Activated CD8-positive, alpha-beta memory T cell treated with anti-CD3 and anti-CD28 coated beads for 36 hours (primary cell): ENCODE data around the gene ATP10A. TPM values are rescaled to one million over a fixed set of nuclear protein-coding genes. Genes with fewer than 3 reads are reported as not detected.
"Not testable (repeated sequence)": the region's sequence is repeated elsewhere in the genome, so short reads cannot be mapped to it uniquely, and the experiment has no call there.

Experiments used
- CTCF ChIA-PET: fragments of 350-600 bp; sonication (Branson Sonifier 250); formaldehyde crosslinking; loops from one replicate; lab custom pipeline; 2021; ENCODE audit warnings: antibody characterized with exemption; lab: Charles Lee
- POLR2A ChIA-PET: fragments of 350-600 bp; sonication (Branson Sonifier 250); formaldehyde crosslinking; loops from one replicate; lab custom pipeline; 2021; ENCODE audit warnings: antibody characterized with exemption; lab: Charles Lee
- total RNA-seq, 2 experiments: library from RNA; stranded (reverse); gene quantifications; one replicate each; pipeline ENCODE4 v1.2.3, GENCODE V29; 2021

Gene ATP10A
- total RNA-seq, 2 experiments from 2014 or later = 31.8 to 32.9 TPM

GRCh38 chr15:25787381-25787780 is 75.7 kb downstream of the ATP10A start:
- POLR2A ChIA-PET = no interaction called here
- CTCF ChIA-PET = interaction anchor here (2.0 kb wide), 1 partner anchor 147 kb away, joined by 6 read pairs; no protein-coding TSS in a partner anchor

DNA sequence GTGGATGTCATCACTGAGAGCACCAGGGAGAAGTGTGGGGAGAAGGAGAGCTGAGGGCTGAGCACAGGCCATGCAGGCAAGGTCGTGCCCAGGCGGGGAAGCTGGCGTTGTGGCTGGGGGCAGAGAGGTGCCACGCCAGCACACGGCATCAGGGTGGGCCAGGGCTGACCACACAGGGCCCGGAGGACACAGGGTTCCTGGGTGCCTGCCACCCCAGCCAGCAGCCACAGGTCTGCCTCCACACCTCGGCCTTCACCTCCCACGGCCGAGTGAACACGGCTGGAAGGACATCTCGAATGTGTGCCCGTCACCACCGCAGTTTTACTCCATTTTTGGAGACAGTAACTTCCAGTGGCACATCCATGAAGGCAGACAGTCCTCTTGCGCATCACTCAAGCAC is 77.1 kb downstream of the ATP10A start:
- CTCF ChIA-PET = interaction anchor here (2.0 kb wide), 1 partner anchor 148 kb away, joined by 6 read pairs; no protein-coding TSS in a partner anchor
- POLR2A ChIA-PET = interaction anchor here (0.6 kb wide), 1 partner anchor 76 kb away, joined by 4 read pairs; no protein-coding TSS in a partner anchor

DNA sequence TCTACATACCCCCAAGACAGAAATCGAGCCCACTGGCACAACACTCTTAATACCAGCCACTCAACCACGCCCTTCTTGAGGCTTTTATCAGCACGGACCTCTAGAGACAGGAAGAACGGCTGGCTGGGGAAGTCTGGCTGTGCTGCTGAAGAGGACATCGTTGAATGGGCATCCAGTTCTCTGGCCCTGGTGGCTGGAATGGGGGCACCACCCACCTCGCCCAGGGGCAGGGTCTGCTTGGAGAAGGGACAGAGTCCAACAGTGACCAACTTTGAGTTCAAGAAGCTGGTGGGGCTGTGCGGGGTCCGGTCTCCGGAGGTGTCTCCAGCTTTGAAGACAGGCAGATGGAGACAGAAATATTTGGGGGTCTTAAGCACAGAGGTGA is 77.5 kb downstream of the ATP10A start:
- ChIA-PET CTCF (interaction anchor here (2.0 kb wide), 1 partner anchor 148 kb away, joined by 6 read pairs; no protein-coding TSS in a partner anchor), POLR2A (no interaction called here)

DNA sequence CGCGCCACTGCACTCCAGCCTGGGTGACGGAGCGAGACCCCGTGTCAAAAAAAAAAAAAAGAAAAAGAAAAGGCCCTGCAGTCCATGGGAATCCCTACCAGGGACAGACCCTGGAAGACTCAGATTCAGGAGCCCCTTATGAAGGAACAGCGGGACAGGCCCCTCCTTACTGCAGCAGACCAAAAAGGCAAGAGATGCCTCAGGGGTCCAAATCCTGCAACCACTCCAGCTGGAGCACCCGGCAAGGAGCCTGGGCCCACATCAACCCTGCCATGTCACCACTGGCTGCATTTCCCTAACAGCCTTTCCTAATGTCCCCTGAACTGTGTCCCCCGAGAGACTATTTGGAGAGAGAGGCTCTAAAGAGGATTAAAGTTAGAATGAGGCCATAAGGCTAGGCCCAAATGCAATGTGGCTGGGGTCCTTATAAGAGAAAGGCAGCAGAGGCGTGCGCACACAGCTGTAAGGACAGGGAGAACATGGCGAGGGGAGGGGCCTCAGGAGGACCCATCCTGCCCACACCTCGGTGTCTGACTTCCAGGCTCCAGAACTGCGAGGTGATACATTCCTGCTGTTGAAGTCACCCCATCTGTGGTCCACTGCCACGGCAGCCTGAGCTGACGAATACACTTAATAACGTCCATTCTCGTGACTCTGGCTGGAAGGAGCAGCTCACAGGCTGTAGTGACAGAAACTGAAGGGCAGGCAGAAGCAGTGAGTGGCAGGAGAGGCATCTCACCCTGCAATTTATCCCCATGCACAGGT is 78.1 kb downstream of the ATP10A start:
- CTCF ChIA-PET = interaction anchor here (2.0 kb wide), 1 partner anchor 149 kb away, joined by 6 read pairs; no protein-coding TSS in a partner anchor
- POLR2A ChIA-PET = no interaction called here

- ChIA-PET POLR2A (interaction anchor here (0.6 kb wide), 1 partner anchor 150 kb away, joined by 3 read pairs; no protein-coding TSS in a partner anchor), CTCF (interaction anchor here (0.7 to 1.9 kb wide), 6 partner anchors 66 to 150 kb away, joined by 4 to 8 read pairs (median 4); no protein-coding TSS in a partner anchor)
Measured at GRCh38 chr15:25783607-25784540, 79.3 kb downstream of the ATP10A start.

- POLR2A ChIA-PET = interaction anchor here (0.6 kb wide), 1 partner anchor 151 kb away, joined by 3 read pairs; no protein-coding TSS in a partner anchor
- CTCF ChIA-PET = interaction anchor here (0.7 to 1.9 kb wide), 6 partner anchors 67 to 150 kb away, joined by 4 to 8 read pairs (median 4); no protein-coding TSS in a partner anchor
Measured at GRCh38 chr15:25783134-25783533, 80.0 kb downstream of the ATP10A start.

DNA sequence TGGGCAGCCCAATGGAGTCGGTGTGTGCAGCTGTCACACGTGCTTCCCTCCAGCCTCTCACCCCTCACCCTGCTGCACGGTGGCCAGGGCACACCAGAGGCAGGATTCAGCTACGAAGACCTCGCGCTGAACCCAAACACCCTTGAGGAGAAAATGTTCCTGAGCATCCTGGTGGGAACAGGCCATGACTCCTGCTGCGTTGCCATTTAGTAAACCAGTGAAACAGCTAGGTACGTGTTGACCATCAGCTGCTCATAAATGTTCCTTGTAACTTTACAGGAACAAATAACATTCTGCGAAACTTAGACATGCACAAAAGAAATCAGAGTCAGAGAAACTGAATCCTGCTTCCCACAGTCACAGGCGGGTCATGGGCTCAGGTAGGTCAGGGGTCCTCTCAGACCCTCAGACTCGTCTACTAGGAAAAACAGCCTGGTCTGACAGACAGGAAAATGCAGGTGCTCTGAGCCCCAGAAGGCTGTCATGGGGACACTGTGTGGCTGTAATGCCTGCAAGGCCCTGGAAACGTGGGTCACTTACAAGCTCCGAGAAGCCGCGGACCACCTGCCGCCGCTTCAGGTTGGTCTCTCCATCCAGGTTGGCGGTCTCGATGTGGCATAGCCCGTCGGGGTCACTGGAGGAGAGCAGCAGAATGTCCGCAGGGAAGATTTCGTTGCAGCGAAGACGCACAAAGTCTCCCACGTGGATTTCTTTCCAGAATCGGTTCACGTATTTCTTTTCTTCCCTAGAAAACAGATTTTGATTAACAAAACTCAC is 82.5 kb downstream of the ATP10A start:
- ChIA-PET POLR2A (no interaction called here), CTCF (no interaction called here)

- POLR2A ChIA-PET = no interaction called here
- CTCF ChIA-PET = no interaction called here
Measured at GRCh38 chr15:25778161-25778560, 85.0 kb downstream of the ATP10A start.

- POLR2A ChIA-PET = no interaction called here
Measured at GRCh38 chr15:25777037-25777436, 86.1 kb downstream of the ATP10A start.

DNA sequence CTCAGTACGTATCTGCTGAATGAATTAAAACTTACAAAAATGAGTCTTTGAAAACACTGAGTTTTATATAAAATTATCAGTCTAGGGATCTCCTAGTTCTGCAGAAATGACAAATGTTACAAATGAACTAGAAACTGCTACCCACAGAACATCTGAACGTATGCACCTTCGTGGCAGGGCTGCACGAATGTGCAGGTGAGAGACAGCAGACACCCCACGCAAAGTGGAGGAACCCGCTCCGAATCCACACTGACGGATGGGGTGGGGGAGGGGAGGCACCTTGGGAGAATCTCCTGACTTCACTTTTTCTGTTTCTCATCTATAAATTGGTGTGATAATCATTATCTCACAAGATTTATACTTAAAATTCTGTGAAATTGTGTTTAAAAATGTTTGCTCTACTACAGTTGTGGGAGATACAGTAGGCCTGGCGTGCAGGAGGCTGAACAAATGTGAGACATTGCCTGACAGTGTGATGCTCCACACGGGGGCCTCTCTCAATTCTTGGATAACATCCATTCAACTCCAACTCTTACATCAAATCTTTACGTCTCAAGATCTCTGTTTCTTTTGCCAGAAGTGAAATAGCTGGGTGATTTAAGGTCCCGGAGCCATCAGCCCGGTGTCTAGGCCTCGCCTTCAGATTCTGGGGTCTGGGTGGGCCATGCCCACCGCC is 86.9 kb downstream of the ATP10A start:
- POLR2A ChIA-PET = no interaction called here
- CTCF ChIA-PET = no interaction called here

More at GRCh38 chr15:25777037-25777436, 86.1 kb downstream of the ATP10A start:
- CTCF ChIA-PET = no interaction called here

DNA sequence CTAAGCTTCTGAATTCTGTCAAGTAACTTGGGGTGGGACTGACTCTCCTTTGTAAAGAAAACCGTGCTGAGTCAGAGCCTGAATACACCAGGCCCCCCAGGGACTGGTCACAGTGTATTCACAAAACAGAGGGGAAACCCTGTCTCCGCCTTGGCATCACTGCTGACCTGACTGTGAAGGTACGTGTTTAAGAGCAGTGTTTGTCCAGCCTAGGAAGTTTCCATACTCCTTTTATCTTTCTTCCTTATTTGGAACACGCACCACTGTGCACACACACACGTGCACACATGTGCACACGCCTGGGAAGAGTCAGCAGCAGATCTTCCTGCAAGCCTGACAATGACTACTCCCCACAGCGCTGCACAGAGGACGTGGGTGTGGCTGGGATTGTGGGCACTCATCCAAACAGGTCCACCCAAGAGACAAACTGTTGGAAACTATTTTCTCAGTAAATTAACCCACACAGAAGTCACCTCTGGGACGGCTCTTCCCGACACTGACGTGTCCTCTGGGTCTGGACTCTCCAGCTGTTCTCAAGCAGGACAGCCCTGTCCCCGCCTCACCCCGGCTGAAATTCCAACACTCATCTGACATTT is 87.7 kb downstream of the ATP10A start:
- ChIA-PET POLR2A (no interaction called here), CTCF (no interaction called here)

DNA sequence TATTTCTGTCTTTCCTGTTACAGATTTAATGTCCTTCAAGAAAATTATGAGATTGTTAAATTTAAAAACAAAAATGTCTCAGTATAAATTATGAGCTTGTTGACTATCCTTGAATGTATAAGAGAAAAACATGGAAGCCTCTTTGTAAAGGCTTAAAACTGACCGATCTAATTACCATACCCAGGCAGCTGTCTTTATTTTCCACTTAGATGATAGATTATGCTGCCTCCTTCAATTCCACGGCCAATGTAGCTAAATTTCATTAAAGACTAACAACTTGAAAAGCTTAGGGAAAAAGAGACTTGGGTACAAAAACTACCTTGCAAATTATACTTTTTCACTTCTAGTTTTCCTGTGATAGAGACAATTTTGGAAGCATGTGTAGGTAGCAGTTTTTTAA is 88.3 kb downstream of the ATP10A start:
- CTCF ChIA-PET = no interaction called here

DNA sequence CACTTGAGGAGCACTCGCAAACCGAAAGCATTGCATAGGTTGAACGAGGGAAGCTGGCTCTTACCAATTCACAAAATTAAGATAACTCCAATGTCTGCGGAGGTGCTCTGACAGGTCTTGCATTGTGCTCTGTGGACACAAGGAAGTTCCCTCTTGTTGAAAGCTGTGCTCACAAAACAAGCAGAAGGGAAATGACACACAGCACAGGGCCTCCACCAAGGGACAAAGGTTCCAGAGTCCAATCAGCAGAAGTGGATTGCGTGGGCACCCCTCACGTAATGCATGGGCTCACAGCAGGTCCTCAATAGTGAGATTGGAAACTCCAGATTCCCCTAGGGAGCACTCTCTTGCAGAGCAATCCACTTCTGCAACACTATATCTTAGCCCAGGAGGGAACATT is 89.9 kb downstream of the ATP10A start:
- ChIA-PET CTCF (no interaction called here), POLR2A (no interaction called here)

More for the DNA sequence above, 88.3 kb downstream of the ATP10A start:
- POLR2A ChIA-PET = no interaction called here

- CTCF ChIA-PET = no interaction called here
- POLR2A ChIA-PET = no interaction called here
Measured at GRCh38 chr15:25772500-25772899, 90.6 kb downstream of the ATP10A start.

GRCh38 chr15:25771736-25772135 is 91.4 kb downstream of the ATP10A start:
- CTCF ChIA-PET, POLR2A ChIA-PET: not testable (repeated sequence)

- ChIA-PET POLR2A (no interaction called here), CTCF (no interaction called here)
Measured at GRCh38 chr15:25771338-25771706, 91.8 kb downstream of the ATP10A start.

- CTCF ChIA-PET = no interaction called here
- POLR2A ChIA-PET = no interaction called here
Measured at GRCh38 chr15:25770618-25771337, 92.3 kb downstream of the ATP10A start.
